Neural cell (in vitro differentiated cells): ENCODE measurements around the gene ADK. TPM values are rescaled to one million over a fixed set of nuclear protein-coding genes. Genes with fewer than 3 reads are reported as not detected.

ENCODE experiments used
- H2AFZ ChIP-seq: fragments of 200-600, 300-800 bp; sonication (generic), shearing (Covaris generic); 2 replicates; pipeline ENCODE4 v1.6.0; 2014; ENCODE audit warnings: low read depth, mild to moderate bottlenecking, antibody characterized with exemption, low read length, moderate library complexity
- H3F3A ChIP-seq: fragments of 200-600 bp; shearing (Covaris generic); 2 replicates; pipeline ENCODE4 v1.6.1; 2016; ENCODE audit warnings: mild to moderate bottlenecking, moderate library complexity, mixed read lengths, antibody characterized with exemption, low read length; ENCODE audit not compliant: insufficient read depth, poor library complexity, severe bottlenecking
- H3K27ac ChIP-seq: fragments of 200-600, 300-800 bp; sonication (generic), shearing (Covaris generic); 2 replicates; pipeline ENCODE4 v1.5.1; 2014; ENCODE audit warnings: mild to moderate bottlenecking, low read length, moderate library complexity
- H3K27me3 ChIP-seq: fragments of 300-800, 200-600 bp; sonication (generic), shearing (Covaris generic); 2 replicates; pipeline ENCODE4 v1.6.0; 2014; ENCODE audit warnings: mild to moderate bottlenecking, low read depth, low read length, moderate library complexity; ENCODE audit not compliant: insufficient read depth
- H3K36me3 ChIP-seq: fragments of 300-800, 200-600 bp; sonication (generic), shearing (Covaris generic); 2 replicates; pipeline ENCODE4 v1.5.1; 2014; ENCODE audit warnings: mild to moderate bottlenecking, antibody characterized with exemption, low read length, moderate library complexity; ENCODE audit not compliant: insufficient read depth
- H3K4me2 ChIP-seq: fragments of 300-800, 200-600 bp; sonication (generic), shearing (Covaris generic); 2 replicates; pipeline ENCODE4 v1.6.0; 2014; ENCODE audit warnings: mild to moderate bottlenecking, low read length
- H3K4me3 ChIP-seq: fragments of 300-800, 200-600 bp; sonication (generic), shearing (Covaris generic); 2 replicates; pipeline ENCODE4 v1.5.1; 2014; ENCODE audit warnings: mild to moderate bottlenecking, low read length, moderate library complexity
- H3K79me2 ChIP-seq: fragments of 200-600 bp; shearing (Covaris generic); replicated peaks from 2 replicates; pipeline ENCODE4 v1.6.0; 2014; ENCODE audit warnings: mild to moderate bottlenecking, low read length, moderate library complexity; ENCODE audit not compliant: insufficient read depth
- H3K9ac ChIP-seq: fragments of 300-800, 200-600 bp; sonication (generic), shearing (Covaris generic); 2 replicates; pipeline ENCODE4 v1.6.1; 2016; ENCODE audit warnings: mild to moderate bottlenecking, low read length, mixed read lengths
- H3K9me2 ChIP-seq: fragments of 200-600 bp; shearing (Covaris generic); 2 replicates; pipeline ENCODE4 v1.6.1; 2016; ENCODE audit warnings: mild to moderate bottlenecking, low read length, mixed read lengths; ENCODE audit not compliant: insufficient read depth
- H3K9me3 ChIP-seq: fragments of 200-600, 300-800 bp; sonication (generic), shearing (Covaris generic); 2 replicates; pipeline ENCODE4 v1.6.1; 2016; ENCODE audit warnings: mild to moderate bottlenecking, mixed run types, low read length, moderate library complexity, mixed read lengths
- H4K20me1 ChIP-seq: fragments of 200-600 bp; shearing (Covaris generic); 2 replicates; pipeline ENCODE4 v1.6.1; 2016; ENCODE audit warnings: mild to moderate bottlenecking, mixed run types; ENCODE audit not compliant: insufficient read depth
- CTCF ChIP-seq: fragments of 450-650 bp; IDR thresholded peaks from 2 replicates; pipeline ENCODE4 v1.5.1; 2014; ENCODE audit warnings: antibody characterized with exemption, mild to moderate bottlenecking, moderate library complexity; ENCODE audit not compliant: poor library complexity, severe bottlenecking
- EP300 ChIP-seq: fragments of 450-650 bp; conservative IDR thresholded peaks from 2 replicates; pipeline ENCODE4 v1.6.1; 2014; ENCODE audit warnings: antibody characterized with exemption, mild to moderate bottlenecking, moderate library complexity; ENCODE audit not compliant: poor library complexity, severe bottlenecking
- EZH2 ChIP-seq: fragments of 200-600, 300-800 bp; shearing (Covaris generic), sonication (generic); IDR thresholded peaks from 2 replicates; pipeline ENCODE4 v1.6.1; 2014; ENCODE audit warnings: antibody characterized with exemption, low read length, borderline replicate concordance, mild to moderate bottlenecking; ENCODE audit not compliant: insufficient read depth, poor library complexity, severe bottlenecking
- MXI1 ChIP-seq: fragments of 450-650 bp; conservative IDR thresholded peaks from 2 replicates; pipeline ENCODE4 v1.6.1; 2014; ENCODE audit warnings: antibody characterized with exemption, mild to moderate bottlenecking; ENCODE audit not compliant: poor library complexity, severe bottlenecking
- POLR2AphosphoS5 ChIP-seq: IDR thresholded peaks from 2 replicates; pipeline ENCODE4 v1.6.1; 2012
- RAD21 ChIP-seq: fragments of 450-650 bp; conservative IDR thresholded peaks from 2 replicates; pipeline ENCODE4 v1.6.1; 2014; ENCODE audit warnings: antibody characterized with exemption, mild to moderate bottlenecking, moderate library complexity
- SMC3 ChIP-seq: fragments of 450-650 bp; conservative IDR thresholded peaks from 2 replicates; pipeline ENCODE4 v1.6.1; 2014; ENCODE audit warnings: antibody characterized with exemption, mild to moderate bottlenecking, moderate library complexity; ENCODE audit not compliant: poor library complexity
- TAF1 ChIP-seq: IDR thresholded peaks from 2 replicates; pipeline ENCODE4 v1.6.1; 2012; ENCODE audit warnings: low read depth
- polyA plus RNA-seq: library from polyadenylated mRNA; depleted of rRNA; stranded (reverse); fragments of >200 nt; gene quantifications from 2 replicates; pipeline ENCODE4 v1.2.3, GENCODE V29; 2014
- TF ChIP-seq, protein P1 (sequence below): IDR thresholded peaks from 2 replicates; pipeline ENCODE4 v1.6.1; 2012; ENCODE audit warnings: borderline replicate concordance

ADK gene
- polyA plus RNA-seq, 1 donor from 2014 or later: 19.5 TPM

- no peaks in the 10 kb centered on the region for H4K20me1 ChIP-seq
- no peak overlapping the region for H3K27ac ChIP-seq
- no peak overlapping the region for H3K4me3 ChIP-seq
- no peaks in the 10 kb centered on the region for H3K27me3 ChIP-seq
- no peaks in the 10 kb centered on the region for H3K79me2 ChIP-seq
- no peaks in the 10 kb centered on the region for H3F3A ChIP-seq
- TF ChIP-seq TAF1 (no peak), CTCF (no peak), EZH2 (no peak), MXI1 (no peak), EP300 (no peak), SMC3 (no peak), POLR2AphosphoS5 (no peak), RAD21 (no peak)
- TF ChIP-seq, protein P1, sequence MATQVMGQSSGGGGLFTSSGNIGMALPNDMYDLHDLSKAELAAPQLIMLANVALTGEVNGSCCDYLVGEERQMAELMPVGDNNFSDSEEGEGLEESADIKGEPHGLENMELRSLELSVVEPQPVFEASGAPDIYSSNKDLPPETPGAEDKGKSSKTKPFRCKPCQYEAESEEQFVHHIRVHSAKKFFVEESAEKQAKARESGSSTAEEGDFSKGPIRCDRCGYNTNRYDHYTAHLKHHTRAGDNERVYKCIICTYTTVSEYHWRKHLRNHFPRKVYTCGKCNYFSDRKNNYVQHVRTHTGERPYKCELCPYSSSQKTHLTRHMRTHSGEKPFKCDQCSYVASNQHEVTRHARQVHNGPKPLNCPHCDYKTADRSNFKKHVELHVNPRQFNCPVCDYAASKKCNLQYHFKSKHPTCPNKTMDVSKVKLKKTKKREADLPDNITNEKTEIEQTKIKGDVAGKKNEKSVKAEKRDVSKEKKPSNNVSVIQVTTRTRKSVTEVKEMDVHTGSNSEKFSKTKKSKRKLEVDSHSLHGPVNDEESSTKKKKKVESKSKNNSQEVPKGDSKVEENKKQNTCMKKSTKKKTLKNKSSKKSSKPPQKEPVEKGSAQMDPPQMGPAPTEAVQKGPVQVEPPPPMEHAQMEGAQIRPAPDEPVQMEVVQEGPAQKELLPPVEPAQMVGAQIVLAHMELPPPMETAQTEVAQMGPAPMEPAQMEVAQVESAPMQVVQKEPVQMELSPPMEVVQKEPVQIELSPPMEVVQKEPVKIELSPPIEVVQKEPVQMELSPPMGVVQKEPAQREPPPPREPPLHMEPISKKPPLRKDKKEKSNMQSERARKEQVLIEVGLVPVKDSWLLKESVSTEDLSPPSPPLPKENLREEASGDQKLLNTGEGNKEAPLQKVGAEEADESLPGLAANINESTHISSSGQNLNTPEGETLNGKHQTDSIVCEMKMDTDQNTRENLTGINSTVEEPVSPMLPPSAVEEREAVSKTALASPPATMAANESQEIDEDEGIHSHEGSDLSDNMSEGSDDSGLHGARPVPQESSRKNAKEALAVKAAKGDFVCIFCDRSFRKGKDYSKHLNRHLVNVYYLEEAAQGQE: no peak
- H3K9me3 ChIP-seq: no peaks in the 10 kb centered on the region
- no peak overlapping the region for H3K4me2 ChIP-seq
- H3K9ac ChIP-seq: no peak overlapping the region
- no peaks in the 10 kb centered on the region for H3K9me2 ChIP-seq
- no peak overlapping the region for H2AFZ ChIP-seq
- no peaks in the 10 kb centered on the region for H3K36me3 ChIP-seq
Measured at GRCh38 chr10:74394416-74394969, 243.5 kb downstream of the ADK start.

DNA sequence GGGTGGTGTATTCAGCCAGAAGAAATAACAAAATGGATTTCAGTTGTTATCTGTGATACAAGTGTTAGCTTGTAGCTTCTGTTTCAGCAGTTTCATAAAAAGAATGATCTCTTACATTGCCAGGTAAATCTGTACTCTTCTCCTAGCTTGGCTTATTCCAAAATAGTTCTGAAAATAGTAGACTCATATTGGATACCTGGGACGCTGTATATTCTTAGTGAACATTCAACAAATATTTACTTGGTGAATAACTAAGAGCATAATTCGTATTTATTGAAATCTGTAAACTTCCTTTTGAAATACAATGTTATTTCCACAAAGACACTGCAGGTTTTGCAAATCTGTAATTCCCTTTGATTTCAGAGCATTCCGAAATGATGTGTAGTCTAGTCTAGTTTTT, 249.2 kb downstream of the ADK start:
- H4K20me1 ChIP-seq: no peaks in the 10 kb centered on the region
- H3K9ac ChIP-seq: no peak overlapping the region
- no peak overlapping the region for H3K4me3 ChIP-seq
- H3K36me3 ChIP-seq: no peaks in the 10 kb centered on the region
- no peak overlapping the region for H2AFZ ChIP-seq
- TF ChIP-seq SMC3 (no peak), MXI1 (no peak), RAD21 (no peak), CTCF (no peak), EP300 (no peak), TAF1 (no peak), POLR2AphosphoS5 (no peak)
- no peaks in the 10 kb centered on the region for H3K9me3 ChIP-seq
- H3F3A ChIP-seq: no peaks in the 10 kb centered on the region
- H3K27ac ChIP-seq: no peak overlapping the region
- H3K9me2 ChIP-seq: no peaks in the 10 kb centered on the region
- no peaks in the 10 kb centered on the region for H3K79me2 ChIP-seq
- H3K27me3 ChIP-seq: no peaks in the 10 kb centered on the region
- H3K4me2 ChIP-seq: no peak overlapping the region
